ENCODE measurements around the gene FKTN.

DNA sequence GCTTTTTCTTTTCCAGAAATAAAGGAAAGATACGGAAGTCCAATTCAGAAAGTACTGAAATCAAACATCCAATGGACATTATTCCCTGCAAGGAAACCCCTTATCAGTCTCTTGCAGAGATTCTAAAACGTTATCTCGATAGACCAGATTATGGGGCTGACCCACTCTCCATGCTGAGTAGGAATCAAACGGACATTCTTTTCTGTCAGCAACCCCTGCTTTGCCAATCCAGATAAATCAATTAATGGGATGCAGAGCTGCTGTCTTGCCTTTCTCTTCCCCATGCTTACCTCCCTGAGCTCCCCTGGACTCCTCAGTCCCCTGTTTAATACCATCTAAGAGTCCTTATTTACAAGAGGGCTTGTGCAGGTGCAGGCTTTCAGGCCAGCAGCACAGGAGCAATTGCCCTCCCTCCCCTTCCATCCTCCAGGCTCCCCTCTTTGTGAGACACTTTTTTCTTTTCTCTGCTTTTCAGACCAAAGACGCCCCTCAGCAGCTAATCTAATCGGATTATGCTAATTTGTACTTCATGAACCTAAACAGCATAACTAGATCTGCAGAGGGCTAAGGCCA is 118.5 kb downstream of the FKTN start:
- TF ChIP-seq, protein P1, sequence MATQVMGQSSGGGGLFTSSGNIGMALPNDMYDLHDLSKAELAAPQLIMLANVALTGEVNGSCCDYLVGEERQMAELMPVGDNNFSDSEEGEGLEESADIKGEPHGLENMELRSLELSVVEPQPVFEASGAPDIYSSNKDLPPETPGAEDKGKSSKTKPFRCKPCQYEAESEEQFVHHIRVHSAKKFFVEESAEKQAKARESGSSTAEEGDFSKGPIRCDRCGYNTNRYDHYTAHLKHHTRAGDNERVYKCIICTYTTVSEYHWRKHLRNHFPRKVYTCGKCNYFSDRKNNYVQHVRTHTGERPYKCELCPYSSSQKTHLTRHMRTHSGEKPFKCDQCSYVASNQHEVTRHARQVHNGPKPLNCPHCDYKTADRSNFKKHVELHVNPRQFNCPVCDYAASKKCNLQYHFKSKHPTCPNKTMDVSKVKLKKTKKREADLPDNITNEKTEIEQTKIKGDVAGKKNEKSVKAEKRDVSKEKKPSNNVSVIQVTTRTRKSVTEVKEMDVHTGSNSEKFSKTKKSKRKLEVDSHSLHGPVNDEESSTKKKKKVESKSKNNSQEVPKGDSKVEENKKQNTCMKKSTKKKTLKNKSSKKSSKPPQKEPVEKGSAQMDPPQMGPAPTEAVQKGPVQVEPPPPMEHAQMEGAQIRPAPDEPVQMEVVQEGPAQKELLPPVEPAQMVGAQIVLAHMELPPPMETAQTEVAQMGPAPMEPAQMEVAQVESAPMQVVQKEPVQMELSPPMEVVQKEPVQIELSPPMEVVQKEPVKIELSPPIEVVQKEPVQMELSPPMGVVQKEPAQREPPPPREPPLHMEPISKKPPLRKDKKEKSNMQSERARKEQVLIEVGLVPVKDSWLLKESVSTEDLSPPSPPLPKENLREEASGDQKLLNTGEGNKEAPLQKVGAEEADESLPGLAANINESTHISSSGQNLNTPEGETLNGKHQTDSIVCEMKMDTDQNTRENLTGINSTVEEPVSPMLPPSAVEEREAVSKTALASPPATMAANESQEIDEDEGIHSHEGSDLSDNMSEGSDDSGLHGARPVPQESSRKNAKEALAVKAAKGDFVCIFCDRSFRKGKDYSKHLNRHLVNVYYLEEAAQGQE (IDR thresholded peaks at IDR 0.05; ENCODE audit: insufficient read depth in 1 of 2, low read depth in 2 of 2, low read length in 2 of 2) = no peak
- no peak for TF ChIP-seq POLR2AphosphoS5 (IDR thresholded peaks at IDR 0.05; ENCODE audit: low read depth, low read length)
- TF ChIP-seq FOXP2 (optimal IDR thresholded peaks at IDR 0.05; ENCODE audit: borderline replicate concordance, extremely low read depth, extremely low read length, insufficient read depth) = no peak

Data from PFSK-1 (cell line).